Tibial artery (tissue), 4 donors: Measurements from ENCODE around the gene PNKP.

Experiments
- DNase-seq, 2 donors: peaks; one replicate each; pipeline ENCODE4 v3.0.0-alpha.2; 2019
- H3K27ac ChIP-seq, 2 donors: fragments of 200-600 bp; sonication (generic) in 1 of 2; 1 replicate in 1 of 2; 2 replicates in 1 of 2; pipeline ENCODE4 v1.5.1; 2018 to 2019; ENCODE audit warnings: mild to moderate bottlenecking in 1 of 2
- H3K27me3 ChIP-seq, 2 donors: fragments of 200-600 bp; sonication (generic) in 1 of 2; one replicate each; pipeline versions ENCODE4 v1.5.1 to v1.6.0; 2016 to 2019
- H3K36me3 ChIP-seq, 3 donors: fragments of 200-600 bp; sonication (generic) in 2 of 3; one replicate each; pipeline ENCODE4 v1.5.1; 2016 to 2019; ENCODE audit warnings: mild to moderate bottlenecking in 2 of 3
- H3K4me1 ChIP-seq, 4 donors: fragments of 200-600 bp; sonication (generic) in 2 of 4; 1 replicate in 3 of 4; 2 replicates in 1 of 4; pipeline ENCODE4 v1.5.1; 2016 to 2019
- H3K4me3 ChIP-seq, 2 donors: fragments of 200-600 bp; sonication (generic) in 1 of 2; 1 replicate in 1 of 2; 2 replicates in 1 of 2; pipeline ENCODE4 v1.5.1; 2018 to 2019; ENCODE audit warnings: mild to moderate bottlenecking in 2 of 2
- H3K9me3 ChIP-seq, 3 donors: fragments of 200-600 bp; sonication (generic) in 1 of 3; one replicate each; pipeline ENCODE4 v1.5.1; 2016 to 2019
- intact Hi-C: fragments of 100-400 bp; cut with DNase I; formaldehyde crosslinking; loops from one replicate; pipeline ENCODE4 v1.15.0; 2023; ENCODE audit warnings: low total_unique reads
- TF ChIP-seq, protein P1 (sequence below), 2 experiments: fragments of 200-600 bp in 1 of 2; fragments of 450-650 bp in 1 of 2; IDR thresholded peaks; one replicate each; pipeline ENCODE4 v1.5.1; 2017 to 2019; ENCODE audit warnings: antibody characterized with exemption in 2 of 2, mild to moderate bottlenecking in 1 of 2, moderate library complexity in 1 of 2

PNKP gene

GRCh38 chr19:49832556-49832955 lies 34.8 kb downstream of the PNKP start:
- H3K4me1 ChIP-seq: no peaks in the 10 kb centered on the region
- H3K27ac ChIP-seq: no peak overlapping the region
- H3K4me3 ChIP-seq: no peak overlapping the region
- TF ChIP-seq, protein P1, sequence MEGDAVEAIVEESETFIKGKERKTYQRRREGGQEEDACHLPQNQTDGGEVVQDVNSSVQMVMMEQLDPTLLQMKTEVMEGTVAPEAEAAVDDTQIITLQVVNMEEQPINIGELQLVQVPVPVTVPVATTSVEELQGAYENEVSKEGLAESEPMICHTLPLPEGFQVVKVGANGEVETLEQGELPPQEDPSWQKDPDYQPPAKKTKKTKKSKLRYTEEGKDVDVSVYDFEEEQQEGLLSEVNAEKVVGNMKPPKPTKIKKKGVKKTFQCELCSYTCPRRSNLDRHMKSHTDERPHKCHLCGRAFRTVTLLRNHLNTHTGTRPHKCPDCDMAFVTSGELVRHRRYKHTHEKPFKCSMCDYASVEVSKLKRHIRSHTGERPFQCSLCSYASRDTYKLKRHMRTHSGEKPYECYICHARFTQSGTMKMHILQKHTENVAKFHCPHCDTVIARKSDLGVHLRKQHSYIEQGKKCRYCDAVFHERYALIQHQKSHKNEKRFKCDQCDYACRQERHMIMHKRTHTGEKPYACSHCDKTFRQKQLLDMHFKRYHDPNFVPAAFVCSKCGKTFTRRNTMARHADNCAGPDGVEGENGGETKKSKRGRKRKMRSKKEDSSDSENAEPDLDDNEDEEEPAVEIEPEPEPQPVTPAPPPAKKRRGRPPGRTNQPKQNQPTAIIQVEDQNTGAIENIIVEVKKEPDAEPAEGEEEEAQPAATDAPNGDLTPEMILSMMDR (IDR thresholded peaks at IDR 0.05): no peak
- H3K9me3 ChIP-seq: no peaks in the 10 kb centered on the region
- intact Hi-C loops: no loop called here
- no peaks in the 10 kb centered on the region for H3K27me3 ChIP-seq
- no peak for DNase-seq
- H3K36me3 ChIP-seq: peaks cover 61 to 98% (median 92%) of the 10 kb centered on the region in 3 donors

DNA sequence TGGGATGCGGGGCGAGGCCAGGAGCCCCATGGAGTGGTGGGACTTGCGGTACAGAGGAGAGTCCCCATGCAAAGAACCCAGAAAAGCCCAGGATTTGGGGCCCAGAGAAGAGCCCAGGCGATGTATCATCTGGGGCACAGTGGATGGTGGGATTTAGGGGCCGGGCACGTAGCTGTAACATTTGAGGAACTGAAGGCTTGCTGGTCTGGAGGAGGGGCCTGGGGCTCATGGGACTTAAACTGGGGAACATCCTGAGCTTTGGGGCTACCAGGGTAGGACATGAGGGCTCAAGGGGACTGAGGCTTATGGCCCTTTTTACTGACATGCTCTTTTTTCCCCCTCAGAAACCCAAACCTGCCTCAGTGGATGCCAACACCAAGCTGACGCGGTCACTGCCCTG lies 35.8 kb downstream of the PNKP start:
- Histone ChIP-seq H3K9me3 (no peaks in the 10 kb centered on the region), H3K27me3 (no peaks in the 10 kb centered on the region), H3K36me3 (peaks cover 52 to 97% (median 84%) of the 10 kb centered on the region in 3 donors), H3K4me3 (no peak overlapping the region), H3K27ac (no peak overlapping the region), H3K4me1 (no peaks in the 10 kb centered on the region)
- TF ChIP-seq, protein P1 (IDR thresholded peaks at IDR 0.05): no peak
- DNase-seq: no peak
- intact Hi-C loops: no loop called here

GRCh38 chr19:49830766-49831165 lies 36.6 kb downstream of the PNKP start:
- no peak overlapping the region for H3K4me3 ChIP-seq
- H3K27me3 ChIP-seq: no peaks in the 10 kb centered on the region
- intact Hi-C loops: no loop called here
- no peaks in the 10 kb centered on the region for H3K9me3 ChIP-seq
- TF ChIP-seq, protein P1 (IDR thresholded peaks at IDR 0.05): no peak
- H3K4me1 ChIP-seq: peaks cover 0 to under 1% (median 0%) of the 10 kb centered on the region in 4 donors
- no peak overlapping the region for H3K27ac ChIP-seq
- DNase-seq: no peak
- peaks cover 46 to 89% (median 75%) of the 10 kb centered on the region in 3 donors for H3K36me3 ChIP-seq

DNA sequence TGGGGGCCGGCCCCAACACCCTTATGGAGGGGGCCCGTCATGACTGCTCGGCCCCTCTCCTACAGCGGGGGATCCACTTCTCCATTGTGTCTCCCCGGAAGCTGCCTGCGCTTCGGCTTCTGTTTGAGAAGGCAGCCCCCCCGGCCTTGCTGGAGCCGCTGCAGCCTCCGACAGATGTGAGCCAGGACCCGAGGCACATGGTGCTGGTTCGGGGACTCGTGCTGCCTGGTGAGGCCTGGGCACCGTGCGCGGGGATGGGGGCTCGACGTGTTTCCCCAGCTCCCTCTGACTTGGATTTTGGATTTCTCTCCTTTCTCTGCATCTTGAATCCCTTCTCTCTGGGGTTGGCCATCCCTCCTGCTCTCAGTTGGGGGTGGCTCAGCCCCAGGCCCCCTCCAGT lies 37.7 kb downstream of the PNKP start:
- Histone ChIP-seq H3K36me3 (peaks cover 38 to 78% (median 65%) of the 10 kb centered on the region in 3 donors), H3K4me3 (no peak overlapping the region), H3K27ac (no peak overlapping the region), H3K9me3 (no peaks in the 10 kb centered on the region), H3K4me1 (peaks cover 0 to 5% (median 0%) of the 10 kb centered on the region in 4 donors), H3K27me3 (no peaks in the 10 kb centered on the region)
- DNase-seq: no peak
- TF ChIP-seq, protein P1 (IDR thresholded peaks at IDR 0.05): no peak
- intact Hi-C loops: no loop called here

DNA sequence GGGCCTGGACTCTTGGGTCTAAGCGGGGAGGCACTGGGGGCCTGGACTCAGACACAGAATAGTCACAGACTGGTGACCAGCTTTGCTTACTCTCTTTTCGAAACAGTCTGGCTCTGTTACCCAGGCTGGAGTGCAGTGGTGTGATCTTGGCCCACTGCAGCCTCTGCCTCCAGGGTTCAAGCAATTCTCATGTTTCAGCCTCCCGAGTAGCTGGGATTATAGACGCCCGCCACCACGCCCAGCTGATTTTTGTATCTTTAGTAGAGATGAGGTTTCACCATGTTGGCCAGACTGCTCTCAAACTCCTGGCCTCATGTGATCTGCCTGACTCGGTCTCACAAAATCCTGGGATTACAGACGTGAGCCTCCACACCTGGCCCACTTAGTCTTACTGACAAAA lies 38.2 kb downstream of the PNKP start:
- intact Hi-C loops: no loop called here
- Histone ChIP-seq H3K36me3 (peaks cover 33 to 78% (median 60%) of the 10 kb centered on the region in 3 donors), H3K4me3 (no peak overlapping the region), H3K27me3 (no peaks in the 10 kb centered on the region), H3K9me3 (no peaks in the 10 kb centered on the region), H3K4me1 (peaks cover 0 to 5% (median 0%) of the 10 kb centered on the region in 4 donors), H3K27ac (no peak overlapping the region)
- TF ChIP-seq, protein P1 (IDR thresholded peaks at IDR 0.05): no peak
- DNase-seq: no peak

DNA sequence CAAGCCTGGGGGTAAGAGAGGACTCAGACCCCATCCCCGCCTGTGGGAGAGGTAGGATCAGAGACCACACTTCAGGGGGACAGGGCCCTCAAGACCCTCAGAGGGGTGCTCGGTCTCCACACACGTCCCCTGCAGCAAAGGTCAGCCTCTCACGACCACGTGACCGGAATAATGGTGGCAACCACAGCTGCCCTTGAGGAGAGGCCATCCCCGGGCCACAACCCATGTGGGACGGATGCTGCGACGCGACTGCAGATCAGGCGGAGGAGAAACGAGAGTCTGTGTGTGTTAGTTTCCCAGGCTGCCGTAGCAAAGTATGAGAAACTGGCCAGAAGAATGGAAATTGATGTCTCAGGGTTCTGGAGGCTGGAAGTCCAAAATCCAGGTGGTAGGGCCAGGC lies 40.3 kb downstream of the PNKP start:
- no peaks in the 10 kb centered on the region for H3K9me3 ChIP-seq
- peaks cover 15 to 70% (median 53%) of the 10 kb centered on the region in 3 donors for H3K36me3 ChIP-seq
- H3K27ac ChIP-seq: no peak overlapping the region
- no peak overlapping the region for H3K4me3 ChIP-seq
- peaks cover 0 to 5% (median 0%) of the 10 kb centered on the region in 4 donors for H3K4me1 ChIP-seq
- H3K27me3 ChIP-seq: no peaks in the 10 kb centered on the region
- intact Hi-C loops: no loop called here
- TF ChIP-seq, protein P1 (IDR thresholded peaks at IDR 0.05): no peak
- no peak for DNase-seq
